ENCODE results near the gene PAIP2B. TPM values are rescaled to one million over a fixed set of nuclear protein-coding genes. Genes with fewer than 3 reads are reported as not detected.

The PAIP2B gene
- total and polyA plus RNA-seq, 9 of the 15 experiments (the other 6 are each of a cell fraction or from before 2014, with no cell fraction given): 0.18 to 0.38 (median 0.25) TPM

- TF ChIP-seq MXI1 (IDR thresholded peaks at IDR 0.05; ENCODE audit: low read depth, low read length) (no peak), EZH2 (IDR thresholded peaks at IDR 0.05; ENCODE audit: borderline replicate concordance, low read depth, low read length) (no peak), MCM2 (IDR thresholded peaks at IDR 0.05; ENCODE audit: low read depth) (no peak), HEY1 (CRISPR knock-in tag; IDR thresholded peaks at IDR 0.05; ENCODE audit: borderline replicate concordance) (no peak), ZKSCAN1 (IDR thresholded peaks at IDR 0.05; ENCODE audit: low read depth, low read length) (no peak), NFE2 (IDR thresholded peaks at IDR 0.05; ENCODE audit: low read depth) (no peak), ZNF431 (CRISPR knock-in tag; IDR thresholded peaks at IDR 0.05) (no peak), CEBPG (CRISPR knock-in tag; IDR thresholded peaks at IDR 0.05) (no peak), CEBPG (tag; conservative IDR thresholded peaks at IDR 0.05 in 1 of 2, IDR thresholded peaks at IDR 0.05 in 1 of 2) (no peak)
- FAIRE-seq (no peak), DNase-seq (ENCODE audit: extremely low read depth in 1 of 4, low spot score in 3 of 4) (no peak), ATAC-seq (no peak)
- H3K27me3 ChIP-seq (ENCODE audit: control insufficient read depth in 2 of 2, insufficient read depth in 2 of 2, low read length in 2 of 2): peaks cover 0 to 7% of the 10 kb centered on the region in 2 experiments; a peak in 1 of 5 replicates
- no peak overlapping the region for H3K27ac ChIP-seq (ENCODE audit: extremely low read depth, low read depth, low read length)
- intact Hi-C loops (cut with micrococcal nuclease): no loop called here
- H3K4me2 ChIP-seq (ENCODE audit: insufficient read depth, low read length): no peak overlapping the region
- in situ Hi-C loops (cut with MboI): no loop called here
- H3K9me3 ChIP-seq (replicated peaks; ENCODE audit: control insufficient read depth, insufficient read depth, low read depth, low read length): no peaks in the 10 kb centered on the region
- H4K20me1 ChIP-seq (replicated peaks; ENCODE audit: control insufficient read depth, insufficient read depth, low read length): no peaks in the 10 kb centered on the region
- no peak overlapping the region for H3K9ac ChIP-seq (ENCODE audit: insufficient read depth in 1 of 2, low read depth in 2 of 2, low read length in 2 of 2)
- H2AFZ ChIP-seq (ENCODE audit: low read depth, low read length): no peak overlapping the region
- H3K4me1 ChIP-seq (replicated peaks in 1 of 2; ENCODE audit: control insufficient read depth in 2 of 2, insufficient read depth in 2 of 2, low read length in 2 of 2): no peaks in the 10 kb centered on the region
- no peak overlapping the region for H3K4me3 ChIP-seq
- CTCF ChIA-PET (ENCODE audit: low intra/inter-chr PET ratio): no interaction called here
- POLR2A ChIA-PET: no interaction called here
- WGBS (ENCODE audit: insufficient coverage, low coverage, missing lambda C conversion rate): 0% methylated on average over 1 of the region's 1 CpG
- BruUV-seq (replicated peaks): no TSS peak
- H3K79me2 ChIP-seq (ENCODE audit: control insufficient read depth, insufficient read depth, low read length): no peaks in the 10 kb centered on the region
- no peaks in the 10 kb centered on the region for H3K36me3 ChIP-seq (ENCODE audit: control insufficient read depth, insufficient read depth, low read length)
- no peaks in the 10 kb centered on the region for H3K9me1 ChIP-seq (ENCODE audit: control insufficient read depth, insufficient read depth, low read length)
These were observed 10.4 kb downstream of the PAIP2B start for GRCh38 chr2:71216501-71216900.

Measured in K562 (cell line).